IMR-90 (cell line): Measurements from ENCODE around the gene USP6NL. TPM values are rescaled to one million over a fixed set of nuclear protein-coding genes. Genes with fewer than 3 reads are reported as not detected.

ENCODE experiments used
- ATAC-seq: fragments of 200-7000 bp; cut with Tn5 transposase; 2 replicates; pipeline ENCODE4 v1.9.1; 2020; ENCODE audit warnings: low read depth, mild to moderate bottlenecking, moderate library complexity
- BruUV-seq: library from RNA; stranded (reverse); fragments of 400-500 nt; replicated peaks from 2 replicates; lab custom pipeline; 2021; lab: Mats Ljungman, UMichigan
- CTCF ChIA-PET: fragments of 300-600 bp; formaldehyde crosslinking; extraction: SDS; loops from one replicate; lab custom pipeline; 2021; ENCODE audit warnings: antibody characterized with exemption; lab: Yijun Ruan, JAX
- POLR2A ChIA-PET: fragments of 300-600 bp; sonication (Branson Sonifier 250); formaldehyde crosslinking; loops from one replicate; lab custom pipeline; 2022; ENCODE audit warnings: antibody characterized with exemption; ENCODE audit not compliant: unreplicated experiment; lab: Charles Lee
- DNase-seq: peaks from one replicate; pipeline ENCODE4 v3.0.0; 2013
- H2AFZ ChIP-seq: replicated peaks from 2 replicates; pipeline ENCODE3; 2013; ENCODE audit warnings: low read length, mild to moderate bottlenecking; ENCODE audit not compliant: poor library complexity
- H2AK5ac ChIP-seq: 2 replicates; pipeline ENCODE4 v1.6.1; 2013; ENCODE audit warnings: low read depth, low read length, inconsistent platforms
- H2AK9ac ChIP-seq: replicated peaks from 2 replicates; pipeline ENCODE3; 2013; ENCODE audit warnings: mild to moderate bottlenecking, low read depth, low read length, moderate library complexity; ENCODE audit not compliant: poor library complexity
- H2BK120ac ChIP-seq: 2 replicates; pipeline ENCODE4 v1.6.1; 2013; ENCODE audit warnings: low read depth, low read length, inconsistent platforms
- H2BK15ac ChIP-seq: 3 replicates; pipeline ENCODE4 v1.6.1; 2013; ENCODE audit warnings: low read depth, low read length, inconsistent platforms
- H2BK20ac ChIP-seq: 2 replicates; pipeline ENCODE4 v1.6.1; 2013; ENCODE audit warnings: low read depth, mild to moderate bottlenecking, inconsistent platforms, low read length, moderate library complexity
- H2BK5ac ChIP-seq: 2 replicates; pipeline ENCODE4 v1.6.1; 2013; ENCODE audit warnings: mild to moderate bottlenecking, low read depth, low read length, inconsistent platforms; ENCODE audit not compliant: poor library complexity, severe bottlenecking
- H3K14ac ChIP-seq: replicated peaks from 2 replicates; pipeline ENCODE4 v1.6.1; 2013; ENCODE audit warnings: low read depth, low read length, inconsistent platforms
- H3K18ac ChIP-seq: 2 replicates; pipeline ENCODE4 v1.6.1; 2013; ENCODE audit warnings: low read depth, low read length, control low read depth
- H3K23ac ChIP-seq: 2 replicates; pipeline ENCODE4 v1.6.1; 2013; ENCODE audit warnings: low read depth, low read length, inconsistent platforms
- H3K27ac ChIP-seq: 2 replicates; pipeline ENCODE4 v1.5.1; 2013; ENCODE audit warnings: mild to moderate bottlenecking, control low read depth, low read length; ENCODE audit not compliant: insufficient read depth
- H3K27me3 ChIP-seq: 2 replicates; pipeline ENCODE4 v1.6.1; 2013; ENCODE audit warnings: low read length; ENCODE audit not compliant: control insufficient read depth, insufficient read depth
- H3K36me3 ChIP-seq: 2 replicates; pipeline ENCODE4 v1.6.1; 2013; ENCODE audit warnings: low read length, mixed read lengths; ENCODE audit not compliant: control insufficient read depth, insufficient read depth
- H3K4ac ChIP-seq: 2 replicates; pipeline ENCODE4 v1.6.1; 2013; ENCODE audit warnings: low read depth, low read length, inconsistent platforms
- H3K4me1 ChIP-seq: 2 replicates; pipeline ENCODE4 v1.6.1; 2013; ENCODE audit warnings: low read length, mixed read lengths; ENCODE audit not compliant: control insufficient read depth, insufficient read depth
- H3K4me2 ChIP-seq: 2 replicates; pipeline ENCODE4 v1.6.1; 2013; ENCODE audit warnings: low read depth, mild to moderate bottlenecking, control low read depth, low read length, moderate library complexity
- H3K4me3 ChIP-seq: 2 replicates; pipeline ENCODE4 v1.5.1; 2013; ENCODE audit warnings: low read depth, mild to moderate bottlenecking, control low read depth, low read length, moderate library complexity; ENCODE audit not compliant: insufficient read depth
- H3K56ac ChIP-seq: 2 replicates; pipeline ENCODE4 v1.6.1; 2013; ENCODE audit warnings: low read length, inconsistent platforms; ENCODE audit not compliant: insufficient read depth; ENCODE audit errors: extremely low read depth
- H3K79me1 ChIP-seq, 2 experiments: 2 replicates each; pipeline ENCODE4 v1.6.1; 2013; ENCODE audit warnings: low read length in 2 of 2, inconsistent platforms in 1 of 2, low read depth in 1 of 2
- H3K9ac ChIP-seq: 2 replicates; pipeline ENCODE4 v1.6.1; 2013; ENCODE audit warnings: low read depth, low read length, control low read depth
- H3K9me1 ChIP-seq: 2 replicates; pipeline ENCODE4 v1.6.1; 2013; ENCODE audit warnings: low read length, inconsistent platforms; ENCODE audit not compliant: insufficient read depth
- H3K9me3 ChIP-seq: 2 replicates; pipeline ENCODE4 v1.6.1; 2013; ENCODE audit warnings: low read length; ENCODE audit not compliant: control insufficient read depth, insufficient read depth
- H4K20me1 ChIP-seq: 2 replicates; pipeline ENCODE4 v1.6.1; 2013; ENCODE audit warnings: low read length, inconsistent platforms; ENCODE audit not compliant: insufficient read depth
- H4K5ac ChIP-seq: 2 replicates; pipeline ENCODE4 v1.6.1; 2013; ENCODE audit warnings: mild to moderate bottlenecking, low read depth, low read length, control low read depth
- H4K8ac ChIP-seq, 2 experiments: 2 replicates each; pipeline ENCODE4 v1.6.1; 2013; ENCODE audit warnings: low read depth in 2 of 2, low read length in 2 of 2, control low read depth in 1 of 2, inconsistent platforms in 1 of 2
- H4K91ac ChIP-seq: 2 replicates; pipeline ENCODE4 v1.6.1; 2013; ENCODE audit warnings: low read depth, low read length, inconsistent platforms; ENCODE audit not compliant: insufficient read depth
- POLR2A ChIP-seq: IDR thresholded peaks from 2 replicates; pipeline ENCODE4 v1.6.1; 2012; ENCODE audit warnings: mild to moderate bottlenecking, low read depth, low read length
- RFX5 ChIP-seq: IDR thresholded peaks from 2 replicates; pipeline ENCODE4 v1.8.0; 2012; ENCODE audit warnings: low read depth, mild to moderate bottlenecking, low read length, moderate library complexity
- SMC3 ChIP-seq: fragments of 150-350 bp; IDR thresholded peaks from 2 replicates; pipeline ENCODE4 v1.6.1; 2016; ENCODE audit warnings: low read depth, mild to moderate bottlenecking, antibody characterized with exemption, low read length, moderate library complexity
- USF2 ChIP-seq: fragments of 150-350 bp; IDR thresholded peaks from 2 replicates; pipeline ENCODE4 v1.6.1; 2017; ENCODE audit warnings: mild to moderate bottlenecking, antibody characterized with exemption, low read length, low read depth
- WGBS, 2 experiments: methylation state at CpG; one replicate each; pipeline versions ENCODE4 v1.1.5 to v1.1.7; 2013; ENCODE audit warnings: missing lambda C conversion rate in 2 of 2; ENCODE audit not compliant: insufficient read length in 1 of 2; ENCODE audit errors: extremely low coverage in 2 of 2; 5-methylcytosine and 5-hydroxymethylcytosine counted together
- dilution Hi-C: fragments of 300-500 bp; cut with HindIII; formaldehyde crosslinking; loops from one replicate; pipeline ENCODE4 v1.14.3; 2018; ENCODE audit warnings: low sequenced_read_pairs; ENCODE audit not compliant: unreplicated experiment
- in situ Hi-C: fragments of 300-500 bp; cut with MboI; formaldehyde crosslinking; loops from 3 replicates; pipeline ENCODE4 v1.14.3; 2019; ENCODE audit warnings: low sequenced_read_pairs, inconsistent platforms, mixed read lengths
- intact Hi-C: fragments of 100-400 bp; cut with micrococcal nuclease; formaldehyde crosslinking; loops from 2 replicates; pipeline ENCODE4 v1.10.0; 2022
- polyA plus RNA-seq, 3 experiments: library from polyadenylated mRNA; depleted of rRNA; stranded (reverse); fragments of >200 nt; gene quantifications; 2 replicates each; pipeline ENCODE4 v1.2.3, GENCODE V29; 2012; ENCODE audit warnings: low replicate concordance in 1 of 3
- total RNA-seq: library from RNA; depleted of rRNA; stranded (reverse); fragments of >200 nt; gene quantifications from 2 replicates; pipeline ENCODE4 v1.2.3, GENCODE V29; 2012

The USP6NL gene
- total and polyA plus RNA-seq, 2 of the 4 experiments (the other 2 are of a cell fraction): 7.8 to 9.1 TPM

GRCh38 chr10:11449761-11450160, 161.7 kb downstream of the USP6NL start:
- in situ Hi-C loops: no loop called here
- BruUV-seq: no TSS peak
- H4K8ac ChIP-seq: no peak overlapping the region

More at GRCh38 chr10:11449761-11450160, 161.7 kb downstream of the USP6NL start:
- Histone ChIP-seq H2AFZ (no peak overlapping the region), H2AK5ac (no peak overlapping the region), H4K20me1 (no peaks in the 10 kb centered on the region), H4K5ac (no peak overlapping the region), H2BK15ac (no peak overlapping the region), H3K56ac (no peak overlapping the region), H3K4me2 (no peak overlapping the region), H2BK20ac (no peak overlapping the region), H3K9ac (no peak overlapping the region), H3K79me1 (no peaks in the 10 kb centered on the region), H3K14ac (no peak overlapping the region), H2BK120ac (no peak overlapping the region), H3K27ac (no peak overlapping the region), H3K23ac (no peak overlapping the region), H3K9me3 (no peaks in the 10 kb centered on the region), H3K9me1 (no peaks in the 10 kb centered on the region), H2BK5ac (no peak overlapping the region), H3K27me3 (peaks cover 9% of the 10 kb centered on the region; the same call in 1 of the 2 replicates), H3K18ac (no peak overlapping the region), H4K91ac (no peak overlapping the region), H3K4me1 (no peaks in the 10 kb centered on the region), H3K4ac (no peak overlapping the region), H3K4me3 (no peak overlapping the region), H2AK9ac (no peak overlapping the region), H3K36me3 (no peaks in the 10 kb centered on the region)
- POLR2A ChIA-PET: no interaction called here
- CTCF ChIA-PET: interaction anchor here (0.6 kb wide), 1 partner anchor 1211 kb away, joined by 4 read pairs; no protein-coding TSS in a partner anchor
- WGBS, 2 experiments: 58% methylated on average over 4 of the region's 8 CpGs; no CpG with 5 or more reads in 1 of the 2 experiments
- TF ChIP-seq SMC3 (no peak), POLR2A (no peak), USF2 (no peak), RFX5 (no peak)
- dilution Hi-C loops: no loop called here
- DNase-seq (no peak), ATAC-seq (no peak)
- intact Hi-C loops: no loop called here
